ENCODE data around the gene MKRN3. TPM values are rescaled to one million over a fixed set of nuclear protein-coding genes. Genes with fewer than 3 reads are reported as not detected.

The MKRN3 gene
- total RNA-seq, 1 experiment from 2014 or later: 7.9 TPM

DNA sequence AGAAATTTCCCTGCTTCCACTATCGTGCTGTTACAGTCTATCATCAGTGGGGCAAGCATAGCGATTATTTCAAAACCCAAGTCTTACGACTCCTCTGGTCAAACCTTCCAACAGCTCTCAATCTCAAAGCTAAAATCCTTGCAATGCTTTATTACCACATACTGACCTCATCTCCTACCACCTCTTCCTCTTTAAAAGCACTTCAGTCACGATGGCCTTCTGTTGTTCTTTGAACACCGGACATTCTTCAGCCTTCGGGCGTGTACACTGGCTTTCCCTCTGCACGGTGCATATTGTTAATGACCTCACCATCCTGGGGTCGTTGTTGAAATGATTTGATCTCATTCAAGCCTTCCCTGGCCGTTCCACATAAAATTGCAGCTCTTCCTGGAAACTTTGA is 51.1 kb downstream of the MKRN3 start:
- ATAC-seq (no peak), DNase-seq (ENCODE audit: low read depth, low spot score) (no peak)
- TF ChIP-seq, protein P1, sequence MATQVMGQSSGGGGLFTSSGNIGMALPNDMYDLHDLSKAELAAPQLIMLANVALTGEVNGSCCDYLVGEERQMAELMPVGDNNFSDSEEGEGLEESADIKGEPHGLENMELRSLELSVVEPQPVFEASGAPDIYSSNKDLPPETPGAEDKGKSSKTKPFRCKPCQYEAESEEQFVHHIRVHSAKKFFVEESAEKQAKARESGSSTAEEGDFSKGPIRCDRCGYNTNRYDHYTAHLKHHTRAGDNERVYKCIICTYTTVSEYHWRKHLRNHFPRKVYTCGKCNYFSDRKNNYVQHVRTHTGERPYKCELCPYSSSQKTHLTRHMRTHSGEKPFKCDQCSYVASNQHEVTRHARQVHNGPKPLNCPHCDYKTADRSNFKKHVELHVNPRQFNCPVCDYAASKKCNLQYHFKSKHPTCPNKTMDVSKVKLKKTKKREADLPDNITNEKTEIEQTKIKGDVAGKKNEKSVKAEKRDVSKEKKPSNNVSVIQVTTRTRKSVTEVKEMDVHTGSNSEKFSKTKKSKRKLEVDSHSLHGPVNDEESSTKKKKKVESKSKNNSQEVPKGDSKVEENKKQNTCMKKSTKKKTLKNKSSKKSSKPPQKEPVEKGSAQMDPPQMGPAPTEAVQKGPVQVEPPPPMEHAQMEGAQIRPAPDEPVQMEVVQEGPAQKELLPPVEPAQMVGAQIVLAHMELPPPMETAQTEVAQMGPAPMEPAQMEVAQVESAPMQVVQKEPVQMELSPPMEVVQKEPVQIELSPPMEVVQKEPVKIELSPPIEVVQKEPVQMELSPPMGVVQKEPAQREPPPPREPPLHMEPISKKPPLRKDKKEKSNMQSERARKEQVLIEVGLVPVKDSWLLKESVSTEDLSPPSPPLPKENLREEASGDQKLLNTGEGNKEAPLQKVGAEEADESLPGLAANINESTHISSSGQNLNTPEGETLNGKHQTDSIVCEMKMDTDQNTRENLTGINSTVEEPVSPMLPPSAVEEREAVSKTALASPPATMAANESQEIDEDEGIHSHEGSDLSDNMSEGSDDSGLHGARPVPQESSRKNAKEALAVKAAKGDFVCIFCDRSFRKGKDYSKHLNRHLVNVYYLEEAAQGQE (IDR thresholded peaks at IDR 0.05; ENCODE audit: insufficient read depth in 1 of 2, low read depth in 2 of 2, low read length in 1 of 2): no peak
- no peak for TF ChIP-seq POLR2AphosphoS5 (IDR thresholded peaks at IDR 0.05; ENCODE audit: low read depth, low read length)
- TF ChIP-seq, protein P2, sequence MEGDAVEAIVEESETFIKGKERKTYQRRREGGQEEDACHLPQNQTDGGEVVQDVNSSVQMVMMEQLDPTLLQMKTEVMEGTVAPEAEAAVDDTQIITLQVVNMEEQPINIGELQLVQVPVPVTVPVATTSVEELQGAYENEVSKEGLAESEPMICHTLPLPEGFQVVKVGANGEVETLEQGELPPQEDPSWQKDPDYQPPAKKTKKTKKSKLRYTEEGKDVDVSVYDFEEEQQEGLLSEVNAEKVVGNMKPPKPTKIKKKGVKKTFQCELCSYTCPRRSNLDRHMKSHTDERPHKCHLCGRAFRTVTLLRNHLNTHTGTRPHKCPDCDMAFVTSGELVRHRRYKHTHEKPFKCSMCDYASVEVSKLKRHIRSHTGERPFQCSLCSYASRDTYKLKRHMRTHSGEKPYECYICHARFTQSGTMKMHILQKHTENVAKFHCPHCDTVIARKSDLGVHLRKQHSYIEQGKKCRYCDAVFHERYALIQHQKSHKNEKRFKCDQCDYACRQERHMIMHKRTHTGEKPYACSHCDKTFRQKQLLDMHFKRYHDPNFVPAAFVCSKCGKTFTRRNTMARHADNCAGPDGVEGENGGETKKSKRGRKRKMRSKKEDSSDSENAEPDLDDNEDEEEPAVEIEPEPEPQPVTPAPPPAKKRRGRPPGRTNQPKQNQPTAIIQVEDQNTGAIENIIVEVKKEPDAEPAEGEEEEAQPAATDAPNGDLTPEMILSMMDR (IDR thresholded peaks at IDR 0.05): no peak
- TF ChIP-seq SIN3A (IDR thresholded peaks at IDR 0.05; ENCODE audit: borderline replicate concordance, insufficient read depth, low read depth, low read length): no peak
- no peak for TF ChIP-seq TCF7L2 (IDR thresholded peaks at IDR 0.05; ENCODE audit: low read depth, low read length)
- no TSS peak for BruUV-seq (replicated peaks)
- CTCF ChIA-PET: no interaction called here
- no peaks in the 10 kb centered on the region for H3K36me3 ChIP-seq (ENCODE audit: control insufficient read depth, insufficient read depth, low read length)
- H3K27me3 ChIP-seq (ENCODE audit: control insufficient read depth, insufficient read depth, low read length): no peaks in the 10 kb centered on the region
- no peaks in the 10 kb centered on the region for H3K9me3 ChIP-seq (ENCODE audit: control insufficient read depth, insufficient read depth, low read depth, low read length)
- H3K27ac ChIP-seq (ENCODE audit: low read length): no peak overlapping the region
- no peaks in the 10 kb centered on the region for H3K4me1 ChIP-seq (ENCODE audit: control insufficient read depth, insufficient read depth, low read length)
- H3K4me3 ChIP-seq (ENCODE audit: low read depth in 2 of 2, low read length in 2 of 2): no peak overlapping the region
- intact Hi-C loops (cut with micrococcal nuclease; ENCODE audit: unreplicated experiment) (no loop called here), in situ Hi-C loops (cut with HindIII; ENCODE audit: low pct_unique_long_range_greater_than_20kb, low sequenced_read_pairs) (no loop called here)
- POLR2A ChIA-PET: no interaction called here

Small RNAs within 50 kb of the gene (microRNA-seq; reads per million reads assigned to microRNA genes)
- not detected for gene MIR4508 (ENCODE audit: unreplicated experiment)

Other genes starting within 250 kb of the MKRN3 start
- not detected for gene GOLGA6L26, start 231.5 kb upstream of the MKRN3 start, total RNA-seq (2021; ENCODE audit: unreplicated experiment)
- gene GOLGA8S, start 210.9 kb upstream of the MKRN3 start, total RNA-seq (2021; ENCODE audit: unreplicated experiment): 0.15 TPM
- gene GOLGA6L2, start 118.4 kb upstream of the MKRN3 start, total RNA-seq (2021; ENCODE audit: unreplicated experiment): not detected
- gene MAGEL2, start 82.2 kb downstream of the MKRN3 start, total RNA-seq (2021; ENCODE audit: unreplicated experiment): not detected
- not detected for gene NDN, start 121.6 kb downstream of the MKRN3 start, total RNA-seq (2021; ENCODE audit: unreplicated experiment)

All from Panc1 (cell line).